Measurements from ENCODE around the gene TMEM98. TPM values are rescaled to one million over a fixed set of nuclear protein-coding genes. Genes with fewer than 3 reads are reported as not detected.

Gene TMEM98
- total and polyA plus RNA-seq, 9 of the 15 experiments (the other 6 are each of a cell fraction or from before 2014, with no cell fraction given): 33.5 to 164 (median 84.7) TPM

DNA sequence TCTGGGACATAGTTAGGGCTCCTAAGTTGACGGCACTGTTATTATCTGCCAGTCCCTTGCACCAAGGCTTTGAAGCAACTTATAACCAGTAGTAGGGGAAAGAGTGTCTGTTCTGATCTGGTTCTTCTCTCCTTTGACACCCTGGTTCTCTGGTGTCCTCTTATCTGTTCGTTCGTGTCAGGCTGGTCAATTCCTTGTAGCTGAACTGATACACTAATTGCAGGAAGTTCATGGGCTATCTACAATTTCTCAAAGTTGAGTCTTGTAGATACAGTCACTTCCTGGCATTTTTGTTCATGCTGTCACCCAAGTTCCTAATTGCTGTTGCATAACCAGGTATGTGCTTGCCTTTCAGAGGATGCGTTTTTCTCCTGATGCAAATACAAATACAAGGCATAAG lies 33.7 kb upstream of the TMEM98 start (continued):
- TF ChIP-seq, protein P1, sequence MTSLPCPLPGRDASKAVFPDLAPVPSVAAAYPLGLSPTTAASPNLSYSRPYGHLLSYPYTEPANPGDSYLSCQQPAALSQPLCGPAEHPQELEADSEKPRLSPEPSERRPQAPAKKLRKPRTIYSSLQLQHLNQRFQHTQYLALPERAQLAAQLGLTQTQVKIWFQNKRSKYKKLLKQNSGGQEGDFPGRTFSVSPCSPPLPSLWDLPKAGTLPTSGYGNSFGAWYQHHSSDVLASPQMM (CRISPR knock-in tag; IDR thresholded peaks at IDR 0.05): no peak
- TF ChIP-seq THRAP3 (IDR thresholded peaks at IDR 0.05; ENCODE audit: borderline replicate concordance): no peak
- no peak for TF ChIP-seq THAP7 (CRISPR knock-in tag; IDR thresholded peaks at IDR 0.05)
- no peak for TF ChIP-seq ZNF134 (CRISPR knock-in tag; conservative IDR thresholded peaks at IDR 0.05)
- no peak for TF ChIP-seq MXI1 (IDR thresholded peaks at IDR 0.05; ENCODE audit: low read depth, low read length)
- TF ChIP-seq CTBP1 (IDR thresholded peaks at IDR 0.05; ENCODE audit: borderline replicate concordance): peak; percentile 91
- peak; percentile 80 for TF ChIP-seq MEIS2 (IDR thresholded peaks at IDR 0.05; ENCODE audit: partially characterized antibody)
- no peak for TF ChIP-seq RAD51 (IDR thresholded peaks at IDR 0.05; ENCODE audit: borderline replicate concordance, low read depth)
- TF ChIP-seq ELF4 (CRISPR knock-in tag; IDR thresholded peaks at IDR 0.05): no peak
- peak; percentile 59; the same call in 1 of the 2 replicates for TF ChIP-seq MTA1 (IDR thresholded peaks at IDR 0.05; ENCODE audit: borderline replicate concordance)
- TF ChIP-seq FUS (optimal IDR thresholded peaks at IDR 0.05; ENCODE audit: low read depth, low read length): no peak
- no peak for TF ChIP-seq ASH1L (IDR thresholded peaks at IDR 0.05; ENCODE audit: borderline replicate concordance, low read depth, partially characterized antibody)
- TF ChIP-seq EWSR1 (IDR thresholded peaks at IDR 0.05; ENCODE audit: borderline replicate concordance, low read depth, partially characterized antibody): no peak
- no peak for TF ChIP-seq PHF21A (IDR thresholded peaks at IDR 0.05; ENCODE audit: borderline replicate concordance, low read depth)
- TF ChIP-seq ZNF584 (CRISPR knock-in tag; IDR thresholded peaks at IDR 0.05; ENCODE audit: low read depth): no peak
- no peak for TF ChIP-seq MAX (CRISPR knock-in tag; IDR thresholded peaks at IDR 0.05)
- TF ChIP-seq ZNF695 (CRISPR knock-in tag; IDR thresholded peaks at IDR 0.05): no peak
- TF ChIP-seq, protein P2, sequence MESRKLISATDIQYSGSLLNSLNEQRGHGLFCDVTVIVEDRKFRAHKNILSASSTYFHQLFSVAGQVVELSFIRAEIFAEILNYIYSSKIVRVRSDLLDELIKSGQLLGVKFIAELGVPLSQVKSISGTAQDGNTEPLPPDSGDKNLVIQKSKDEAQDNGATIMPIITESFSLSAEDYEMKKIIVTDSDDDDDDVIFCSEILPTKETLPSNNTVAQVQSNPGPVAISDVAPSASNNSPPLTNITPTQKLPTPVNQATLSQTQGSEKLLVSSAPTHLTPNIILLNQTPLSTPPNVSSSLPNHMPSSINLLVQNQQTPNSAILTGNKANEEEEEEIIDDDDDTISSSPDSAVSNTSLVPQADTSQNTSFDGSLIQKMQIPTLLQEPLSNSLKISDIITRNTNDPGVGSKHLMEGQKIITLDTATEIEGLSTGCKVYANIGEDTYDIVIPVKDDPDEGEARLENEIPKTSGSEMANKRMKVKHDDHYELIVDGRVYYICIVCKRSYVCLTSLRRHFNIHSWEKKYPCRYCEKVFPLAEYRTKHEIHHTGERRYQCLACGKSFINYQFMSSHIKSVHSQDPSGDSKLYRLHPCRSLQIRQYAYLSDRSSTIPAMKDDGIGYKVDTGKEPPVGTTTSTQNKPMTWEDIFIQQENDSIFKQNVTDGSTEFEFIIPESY (CRISPR knock-in tag; IDR thresholded peaks at IDR 0.05): no peak
- TF ChIP-seq SMARCC2 (IDR thresholded peaks at IDR 0.05; ENCODE audit: low read depth): peak; percentile 72
- TF ChIP-seq ZBTB43 (CRISPR knock-in tag; IDR thresholded peaks at IDR 0.05): no peak
- TF ChIP-seq, protein P3, sequence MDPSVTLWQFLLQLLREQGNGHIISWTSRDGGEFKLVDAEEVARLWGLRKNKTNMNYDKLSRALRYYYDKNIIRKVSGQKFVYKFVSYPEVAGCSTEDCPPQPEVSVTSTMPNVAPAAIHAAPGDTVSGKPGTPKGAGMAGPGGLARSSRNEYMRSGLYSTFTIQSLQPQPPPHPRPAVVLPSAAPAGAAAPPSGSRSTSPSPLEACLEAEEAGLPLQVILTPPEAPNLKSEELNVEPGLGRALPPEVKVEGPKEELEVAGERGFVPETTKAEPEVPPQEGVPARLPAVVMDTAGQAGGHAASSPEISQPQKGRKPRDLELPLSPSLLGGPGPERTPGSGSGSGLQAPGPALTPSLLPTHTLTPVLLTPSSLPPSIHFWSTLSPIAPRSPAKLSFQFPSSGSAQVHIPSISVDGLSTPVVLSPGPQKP (CRISPR knock-in tag; IDR thresholded peaks at IDR 0.05): no peak

All from K562 (cell line).